Bronchial epithelial cell (primary cell): ENCODE data around the gene CIITA. TPM values are rescaled to one million over a fixed set of nuclear protein-coding genes. Genes with fewer than 3 reads are reported as not detected.

Experiments
- DNase-seq: peaks from one replicate; pipeline ENCODE4 v3.0.0-alpha.2; 2010; ENCODE audit warnings: low read depth
- FAIRE-seq: peaks from 2 replicates; lab custom pipeline; 2011; peaks lifted over from hg19 to GRCh38; lab: Jason Lieb, UNC
- H3K27me3 ChIP-seq: 2 replicates; pipeline ENCODE4 v1.5.1; 2011; ENCODE audit warnings: low read length; ENCODE audit not compliant: control insufficient read depth, insufficient read depth
- H3K36me3 ChIP-seq: 2 replicates; pipeline ENCODE4 v1.5.1; 2011; ENCODE audit warnings: low read length; ENCODE audit not compliant: control insufficient read depth, insufficient read depth
- H3K4me3 ChIP-seq: 2 replicates; pipeline ENCODE4 v1.5.1; 2011; ENCODE audit warnings: mild to moderate bottlenecking, low read depth, low read length, control low read depth
- CTCF ChIP-seq: IDR thresholded peaks from 2 replicates; pipeline ENCODE4 v1.5.1; 2011; ENCODE audit warnings: mild to moderate bottlenecking, moderate library complexity, low read length, control low read depth, inconsistent platforms; ENCODE audit not compliant: insufficient read depth, severe bottlenecking
- total RNA-seq: library from RNA; depleted of rRNA; stranded (reverse); fragments of >200 nt; gene quantifications from 2 replicates; pipeline ENCODE4 v1.2.1, GENCODE V29; 2014

The CIITA gene
- total RNA-seq, 1 donor from 2014 or later: not detected

- FAIRE-seq (no peak), DNase-seq (no peak)
- Histone ChIP-seq H3K27me3 (no peaks in the 10 kb centered on the region), H3K36me3 (no peaks in the 10 kb centered on the region), H3K4me3 (no peak overlapping the region)
- no peak for TF ChIP-seq CTCF
Observed at GRCh38 chr16:10865991-10866966, 10.7 kb upstream of the CIITA start.

- DNase-seq: no peak
- no peak overlapping the region for H3K4me3 ChIP-seq
- H3K36me3 ChIP-seq: no peaks in the 10 kb centered on the region
- no peak for FAIRE-seq
- H3K27me3 ChIP-seq: no peaks in the 10 kb centered on the region
- TF ChIP-seq CTCF: no peak
Observed at GRCh38 chr16:10867199-10867598, 9.8 kb upstream of the CIITA start.

GRCh38 chr16:10868104-10868595, 8.9 kb upstream of the CIITA start:
- no peak for FAIRE-seq
- H3K36me3 ChIP-seq: no peaks in the 10 kb centered on the region
- H3K4me3 ChIP-seq: no peak overlapping the region
- TF ChIP-seq CTCF: no peak
- DNase-seq: no peak
- H3K27me3 ChIP-seq: no peaks in the 10 kb centered on the region

GRCh38 chr16:10868596-10869469, 8.2 kb upstream of the CIITA start:
- no peak for TF ChIP-seq CTCF

GRCh38 chr16:10870137-10870776, 6.7 kb upstream of the CIITA start:
- no peaks in the 10 kb centered on the region for H3K27me3 ChIP-seq
- TF ChIP-seq CTCF: no peak
- no peak overlapping the region for H3K4me3 ChIP-seq
- H3K36me3 ChIP-seq: no peaks in the 10 kb centered on the region
- FAIRE-seq: no peak
- no peak for DNase-seq

More at GRCh38 chr16:10868596-10869469, 8.2 kb upstream of the CIITA start:
- FAIRE-seq: no peak
- no peak overlapping the region for H3K4me3 ChIP-seq
- H3K36me3 ChIP-seq: no peaks in the 10 kb centered on the region
- no peak for DNase-seq
- no peaks in the 10 kb centered on the region for H3K27me3 ChIP-seq
